ENCODE results near the gene AMFR.

DNA sequence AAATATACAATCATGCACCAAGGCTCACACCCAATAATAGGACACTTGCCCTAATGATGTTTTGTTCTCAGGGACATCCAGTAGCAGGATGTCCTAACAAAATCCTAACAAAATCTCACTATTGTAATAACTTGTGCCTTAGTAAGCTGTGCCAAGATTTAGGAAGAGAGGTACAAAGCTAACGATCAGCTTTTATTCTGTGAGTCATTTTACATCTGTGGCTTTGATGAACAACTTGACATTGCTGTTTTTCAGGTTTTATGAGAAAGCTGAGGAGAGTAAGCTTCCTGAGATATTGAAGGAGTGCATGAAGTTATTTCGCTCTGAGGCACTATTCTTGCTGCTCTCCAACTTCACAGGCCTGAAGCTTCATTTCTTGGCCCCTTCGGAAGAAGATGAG lies 44.9 kb upstream of the AMFR start:
- TF ChIP-seq, protein P1, sequence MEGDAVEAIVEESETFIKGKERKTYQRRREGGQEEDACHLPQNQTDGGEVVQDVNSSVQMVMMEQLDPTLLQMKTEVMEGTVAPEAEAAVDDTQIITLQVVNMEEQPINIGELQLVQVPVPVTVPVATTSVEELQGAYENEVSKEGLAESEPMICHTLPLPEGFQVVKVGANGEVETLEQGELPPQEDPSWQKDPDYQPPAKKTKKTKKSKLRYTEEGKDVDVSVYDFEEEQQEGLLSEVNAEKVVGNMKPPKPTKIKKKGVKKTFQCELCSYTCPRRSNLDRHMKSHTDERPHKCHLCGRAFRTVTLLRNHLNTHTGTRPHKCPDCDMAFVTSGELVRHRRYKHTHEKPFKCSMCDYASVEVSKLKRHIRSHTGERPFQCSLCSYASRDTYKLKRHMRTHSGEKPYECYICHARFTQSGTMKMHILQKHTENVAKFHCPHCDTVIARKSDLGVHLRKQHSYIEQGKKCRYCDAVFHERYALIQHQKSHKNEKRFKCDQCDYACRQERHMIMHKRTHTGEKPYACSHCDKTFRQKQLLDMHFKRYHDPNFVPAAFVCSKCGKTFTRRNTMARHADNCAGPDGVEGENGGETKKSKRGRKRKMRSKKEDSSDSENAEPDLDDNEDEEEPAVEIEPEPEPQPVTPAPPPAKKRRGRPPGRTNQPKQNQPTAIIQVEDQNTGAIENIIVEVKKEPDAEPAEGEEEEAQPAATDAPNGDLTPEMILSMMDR (IDR thresholded peaks at IDR 0.05): no peak
- TF ChIP-seq POLR2A (IDR thresholded peaks at IDR 0.05): no peak

Data from uterus (tissue), 2 donors.